Activated T-cell treated with anti-CD3 and anti-CD28 coated beads, Interleukin-2, amount 50 U/mL, for 72 hours (primary cell): ENCODE data around the gene ATG9B. TPM values are rescaled to one million over a fixed set of nuclear protein-coding genes. Genes with fewer than 3 reads are reported as not detected.

Source experiments
- ATAC-seq, 2 donors: fragments of 150-1000 bp; cut with Tn5 transposase; replicated peaks in 1 of 2; 2 replicates each; pipeline ENCODE4 v1.10.0; 2021; ENCODE audit warnings: moderate library complexity in 2 of 2, mild to moderate bottlenecking in 1 of 2
- DNase-seq, 2 donors: peaks; one replicate each; pipeline ENCODE4 v3.0.0; 2021 to 2022; ENCODE audit warnings: mixed read lengths in 1 of 2
- H3K27ac Mint-ChIP-seq: one replicate; pipeline ENCODE4 v1.8.0; 2022; ENCODE audit warnings: mild to moderate bottlenecking, moderate library complexity, mixed read lengths
- H3K27me3 Mint-ChIP-seq: one replicate; pipeline ENCODE4 v1.8.0; 2022; ENCODE audit warnings: low read depth, mixed read lengths
- H3K36me3 Mint-ChIP-seq, 2 donors: one replicate each; pipeline ENCODE4 v1.8.0; 2022; ENCODE audit warnings: mixed read lengths in 2 of 2, mild to moderate bottlenecking in 1 of 2; ENCODE audit not compliant: insufficient read depth in 2 of 2
- H3K4me1 Mint-ChIP-seq: one replicate; pipeline ENCODE4 v1.8.0; 2022; ENCODE audit warnings: low read depth, mixed read lengths
- H3K4me3 Mint-ChIP-seq, 2 donors: one replicate each; pipeline ENCODE4 v1.8.0; 2022; ENCODE audit warnings: mild to moderate bottlenecking in 2 of 2, mixed read lengths in 2 of 2, moderate library complexity in 2 of 2
- H3K9me3 Mint-ChIP-seq, 2 donors: one replicate each; pipeline ENCODE4 v1.8.0; 2022; ENCODE audit warnings: mixed read lengths in 2 of 2
- total RNA-seq, 2 donors: library from RNA; stranded (reverse); gene quantifications; one replicate each; pipeline ENCODE4 v1.2.3, GENCODE V29; 2022

ATG9B gene
- total RNA-seq, 2 donors from 2014 or later, result 9.0 to 10.1 TPM

GRCh38 chr7:151006590-151007300, 17.5 kb downstream of the ATG9B start:
- H3K27ac Mint-ChIP-seq, result no peak overlapping the region
- H3K36me3 Mint-ChIP-seq, result no peaks in the 10 kb centered on the region
- H3K9me3 Mint-ChIP-seq, result no peaks in the 10 kb centered on the region
- ATAC-seq, result no peak
- no peaks in the 10 kb centered on the region for H3K27me3 Mint-ChIP-seq
- no peak overlapping the region for H3K4me3 Mint-ChIP-seq
- H3K4me1 Mint-ChIP-seq, result peaks cover 34% of the 10 kb centered on the region
- no peak for DNase-seq

GRCh38 chr7:151005566-151005965, 18.7 kb downstream of the ATG9B start:
- no peaks in the 10 kb centered on the region for H3K27me3 Mint-ChIP-seq

DNA sequence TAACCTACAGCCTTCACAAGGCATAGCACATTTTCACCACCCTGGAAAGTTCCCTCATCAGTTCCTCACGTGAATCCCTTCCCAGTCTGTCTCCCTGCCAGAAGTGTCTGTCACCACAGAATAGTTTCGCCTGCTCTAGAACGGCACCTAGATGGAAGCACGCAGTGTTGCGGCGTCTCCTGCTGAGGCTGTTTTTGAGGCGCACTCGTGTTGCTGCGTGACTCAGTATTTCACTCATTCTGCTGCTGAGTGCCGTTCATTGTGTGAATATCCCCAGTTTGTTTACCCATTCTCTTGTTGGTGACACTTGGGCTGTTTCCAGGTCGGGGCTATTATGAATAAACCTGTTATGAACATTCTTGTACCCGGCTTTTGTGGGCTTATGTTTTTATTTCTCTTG, 20.7 kb downstream of the ATG9B start:
- Mint-ChIP-seq H3K36me3 (no peaks in the 10 kb centered on the region), H3K4me3 (no peak overlapping the region), H3K27me3 (no peaks in the 10 kb centered on the region), H3K27ac (no peak overlapping the region), H3K4me1 (peaks cover 15% of the 10 kb centered on the region), H3K9me3 (no peaks in the 10 kb centered on the region)
- DNase-seq, result no peak
- no peak for ATAC-seq

More at GRCh38 chr7:151005566-151005965, 18.7 kb downstream of the ATG9B start:
- ATAC-seq (no peak), DNase-seq (no peak)
- Mint-ChIP-seq H3K4me3 (no peak overlapping the region), H3K36me3 (no peaks in the 10 kb centered on the region), H3K4me1 (peaks cover 22% of the 10 kb centered on the region), H3K27ac (no peak overlapping the region), H3K9me3 (no peaks in the 10 kb centered on the region)

DNA sequence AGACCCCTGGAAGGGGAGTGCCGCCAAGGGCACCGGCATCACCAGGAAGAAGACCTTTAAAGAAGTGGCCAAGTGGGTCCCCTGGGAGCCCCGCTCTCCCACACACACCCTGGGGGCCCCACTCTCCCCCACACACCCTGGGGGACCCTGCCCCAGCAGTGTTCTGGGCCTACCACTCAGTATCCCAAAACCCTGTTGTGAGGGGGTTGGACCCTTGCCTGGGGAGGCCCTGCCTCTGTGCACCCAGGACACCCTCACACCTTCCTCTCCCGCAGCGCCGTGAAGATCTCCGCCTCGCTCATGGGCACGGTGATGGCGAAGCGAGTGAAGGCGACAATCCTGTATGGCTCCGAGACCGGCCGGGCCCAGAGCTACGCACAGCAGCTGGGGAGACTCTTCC, 22.7 kb downstream of the ATG9B start:
- H3K36me3 Mint-ChIP-seq, result no peaks in the 10 kb centered on the region
- H3K9me3 Mint-ChIP-seq, result no peaks in the 10 kb centered on the region
- no peak overlapping the region for H3K4me3 Mint-ChIP-seq
- no peak overlapping the region for H3K27ac Mint-ChIP-seq
- peaks cover 8% of the 10 kb centered on the region for H3K4me1 Mint-ChIP-seq
- DNase-seq, result no peak
- ATAC-seq, result no peak
- H3K27me3 Mint-ChIP-seq, result no peaks in the 10 kb centered on the region

DNA sequence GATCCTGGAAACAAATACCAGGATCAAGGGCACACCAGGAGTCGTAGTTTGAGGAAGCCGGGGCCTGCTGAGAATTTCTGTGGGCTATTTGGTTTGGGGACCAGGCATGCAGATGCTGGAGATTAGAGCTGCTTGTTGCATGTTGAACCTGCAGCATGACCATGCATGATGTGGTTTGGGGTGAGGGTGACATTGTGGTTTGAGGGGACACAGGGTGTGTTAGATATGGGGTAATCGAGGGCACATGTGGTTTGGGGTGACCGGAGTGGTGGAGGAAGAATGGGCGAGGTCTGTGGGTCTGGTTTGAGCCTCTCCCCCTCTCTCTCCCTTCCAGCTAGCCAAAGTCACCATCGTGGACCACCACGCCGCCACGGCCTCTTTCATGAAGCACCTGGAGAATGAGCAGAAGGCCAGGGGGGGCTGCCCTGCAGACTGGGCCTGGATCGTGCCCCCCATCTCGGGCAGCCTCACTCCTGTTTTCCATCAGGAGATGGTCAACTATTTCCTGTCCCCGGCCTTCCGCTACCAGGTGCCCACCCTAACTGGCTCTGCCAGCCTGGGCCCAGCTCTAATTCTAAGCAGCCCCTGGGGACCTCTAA, 23.3 kb downstream of the ATG9B start:
- H3K27ac Mint-ChIP-seq, result no peak overlapping the region
- no peak for ATAC-seq
- no peaks in the 10 kb centered on the region for H3K9me3 Mint-ChIP-seq

DNA sequence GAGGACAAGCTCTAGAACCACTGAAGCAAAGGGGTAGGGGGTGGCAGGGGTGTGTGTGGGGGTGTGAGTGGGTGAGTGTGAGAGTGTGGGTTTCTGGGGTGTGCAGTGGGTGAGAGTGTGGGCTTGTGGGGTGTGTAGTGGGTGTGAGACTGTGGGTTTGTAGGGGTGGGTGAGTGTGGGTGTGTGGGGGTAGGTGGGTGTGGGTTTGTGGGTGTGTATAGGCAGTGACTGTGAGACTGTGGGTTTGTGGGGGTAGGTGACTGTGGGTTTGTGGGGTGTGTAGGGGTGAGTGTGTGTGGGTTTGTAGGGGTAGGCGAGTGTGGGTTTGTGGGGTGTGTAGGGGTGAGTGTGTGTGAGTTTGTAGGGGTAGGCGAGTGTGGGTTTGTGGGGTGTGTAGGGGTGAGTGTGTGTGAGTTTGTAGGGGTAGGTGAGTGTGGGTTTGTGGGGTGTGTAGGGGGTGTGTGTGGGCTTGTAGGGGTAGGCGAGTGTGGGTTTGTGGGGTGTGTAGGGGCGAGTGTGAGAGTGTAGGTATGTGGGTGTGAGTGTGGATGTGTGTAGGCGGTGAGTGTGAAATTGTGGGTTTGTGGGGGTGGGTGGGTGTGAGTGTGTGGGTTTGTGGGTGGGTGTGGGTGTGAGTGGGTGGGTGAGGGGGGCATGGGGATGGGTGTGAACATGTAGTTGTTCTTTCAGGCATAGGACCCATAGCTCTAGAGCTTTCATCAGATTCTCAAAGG, 24.6 kb downstream of the ATG9B start:
- DNase-seq (no peak), ATAC-seq (no peak)
- no peaks in the 10 kb centered on the region for H3K9me3 Mint-ChIP-seq
- H3K27me3 Mint-ChIP-seq, result no peaks in the 10 kb centered on the region
- H3K4me1 Mint-ChIP-seq, result peaks cover 12% of the 10 kb centered on the region
- no peak overlapping the region for H3K4me3 Mint-ChIP-seq
- no peak overlapping the region for H3K27ac Mint-ChIP-seq
- H3K36me3 Mint-ChIP-seq, result no peaks in the 10 kb centered on the region

More for the DNA sequence above, 23.3 kb downstream of the ATG9B start:
- H3K36me3 Mint-ChIP-seq, result no peaks in the 10 kb centered on the region
- peaks cover 12% of the 10 kb centered on the region for H3K4me1 Mint-ChIP-seq
- DNase-seq, result no peak
- H3K27me3 Mint-ChIP-seq, result no peaks in the 10 kb centered on the region
- no peak overlapping the region for H3K4me3 Mint-ChIP-seq

DNA sequence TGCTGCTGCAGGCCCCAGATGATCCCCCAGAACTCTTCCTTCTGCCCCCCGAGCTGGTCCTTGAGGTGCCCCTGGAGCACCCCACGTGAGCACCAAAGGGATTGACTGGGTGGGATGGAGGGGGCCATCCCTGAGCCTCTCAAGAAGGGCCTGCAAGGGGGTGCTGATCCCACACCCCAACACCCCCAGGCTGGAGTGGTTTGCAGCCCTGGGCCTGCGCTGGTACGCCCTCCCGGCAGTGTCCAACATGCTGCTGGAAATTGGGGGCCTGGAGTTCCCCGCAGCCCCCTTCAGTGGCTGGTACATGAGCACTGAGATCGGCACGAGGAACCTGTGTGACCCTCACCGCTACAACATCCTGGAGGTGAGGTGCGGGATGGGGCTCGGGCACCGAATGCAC, 25.3 kb downstream of the ATG9B start:
- DNase-seq (no peak), ATAC-seq (no peak)
- Mint-ChIP-seq H3K4me1 (peaks cover 12% of the 10 kb centered on the region), H3K27me3 (no peaks in the 10 kb centered on the region), H3K9me3 (no peaks in the 10 kb centered on the region), H3K36me3 (no peaks in the 10 kb centered on the region), H3K27ac (no peak overlapping the region), H3K4me3 (no peak overlapping the region)

DNA sequence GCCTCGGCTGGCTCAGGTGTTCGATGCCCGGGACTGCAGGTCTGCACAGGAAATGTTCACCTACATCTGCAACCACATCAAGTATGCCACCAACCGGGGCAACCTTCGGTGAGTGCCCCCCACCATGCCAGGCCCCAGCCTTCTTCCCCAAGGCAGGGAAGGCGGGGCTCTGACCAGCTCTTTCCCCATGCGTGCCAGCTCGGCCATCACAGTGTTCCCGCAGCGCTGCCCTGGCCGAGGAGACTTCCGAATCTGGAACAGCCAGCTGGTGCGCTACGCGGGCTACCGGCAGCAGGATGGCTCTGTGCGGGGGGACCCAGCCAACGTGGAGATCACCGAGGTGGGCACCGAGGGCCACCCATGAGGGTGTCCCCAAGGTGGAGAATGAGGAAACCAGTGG, 26.0 kb downstream of the ATG9B start:
- no peaks in the 10 kb centered on the region for H3K9me3 Mint-ChIP-seq
- H3K4me1 Mint-ChIP-seq, result peaks cover 12% of the 10 kb centered on the region
- H3K27me3 Mint-ChIP-seq, result no peaks in the 10 kb centered on the region
- ATAC-seq, result no peak
- no peak overlapping the region for H3K27ac Mint-ChIP-seq
- H3K36me3 Mint-ChIP-seq, result no peaks in the 10 kb centered on the region
- no peak overlapping the region for H3K4me3 Mint-ChIP-seq
- DNase-seq, result no peak

DNA sequence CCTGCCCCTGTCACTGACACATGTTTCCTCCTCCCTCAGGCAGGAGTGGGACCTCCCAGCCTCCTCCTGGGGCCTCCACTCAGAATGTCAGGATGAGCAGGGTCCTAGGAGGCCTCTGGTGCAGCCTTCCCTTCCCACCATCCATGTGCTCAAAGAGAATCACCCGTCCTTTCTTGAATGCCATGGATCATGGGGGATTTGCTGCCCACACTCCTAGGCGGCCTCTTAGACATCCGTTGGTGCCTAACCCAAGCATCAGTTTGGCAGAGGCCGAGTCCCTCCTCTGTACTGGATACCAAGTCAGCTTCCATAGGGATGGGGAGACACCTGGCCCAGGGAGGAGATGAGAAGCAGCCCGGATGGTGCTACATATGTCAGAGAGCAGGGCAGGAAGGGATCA, 26.5 kb downstream of the ATG9B start:
- ATAC-seq (no peak), DNase-seq (no peak)
- Mint-ChIP-seq H3K4me1 (peaks cover 12% of the 10 kb centered on the region), H3K27me3 (no peaks in the 10 kb centered on the region), H3K36me3 (no peaks in the 10 kb centered on the region), H3K27ac (no peak overlapping the region), H3K9me3 (no peaks in the 10 kb centered on the region), H3K4me3 (no peak overlapping the region)

GRCh38 chr7:150997075-150997511, 27.2 kb downstream of the ATG9B start:
- ATAC-seq (no peak), DNase-seq (no peak)
- no peak overlapping the region for H3K27ac Mint-ChIP-seq
- H3K9me3 Mint-ChIP-seq, result peaks cover 0 to 2% of the 10 kb centered on the region in 2 donors
- H3K27me3 Mint-ChIP-seq, result no peaks in the 10 kb centered on the region
- peaks cover 12% of the 10 kb centered on the region for H3K4me1 Mint-ChIP-seq
- peaks cover 0 to 1% of the 10 kb centered on the region in 2 donors for H3K36me3 Mint-ChIP-seq
- H3K4me3 Mint-ChIP-seq, result peak overlapping the region in 1 of 2 donors; percentile 67

DNA sequence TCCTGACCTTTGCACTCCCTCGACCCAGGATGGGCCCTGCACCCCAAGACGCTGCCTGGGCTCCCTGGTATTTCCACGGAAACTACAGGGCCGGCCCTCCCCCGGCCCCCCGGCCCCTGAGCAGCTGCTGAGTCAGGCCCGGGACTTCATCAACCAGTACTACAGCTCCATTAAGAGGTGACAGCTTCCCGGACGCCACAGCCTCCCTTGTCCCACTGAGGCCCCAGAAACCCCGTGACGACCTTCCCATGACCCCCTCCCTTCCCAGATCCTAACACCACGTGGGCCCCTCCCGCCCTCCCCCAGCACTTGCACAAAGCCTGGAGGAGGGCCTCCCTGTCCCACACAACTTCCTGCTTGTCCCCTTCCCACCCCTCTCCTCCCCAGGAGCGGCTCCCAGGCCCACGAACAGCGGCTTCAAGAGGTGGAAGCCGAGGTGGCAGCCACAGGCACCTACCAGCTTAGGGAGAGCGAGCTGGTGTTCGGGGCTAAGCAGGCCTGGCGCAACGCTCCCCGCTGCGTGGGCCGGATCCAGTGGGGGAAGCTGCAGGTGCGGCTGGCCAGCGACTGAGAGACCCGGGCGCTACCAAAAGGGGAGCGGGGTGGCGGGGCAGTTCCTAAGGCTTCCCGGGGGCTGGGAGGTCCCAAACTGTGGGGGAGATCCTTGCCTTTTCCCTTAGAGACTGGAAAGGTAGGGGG, 27.8 kb downstream of the ATG9B start:
- peaks cover 0 to 1% of the 10 kb centered on the region in 2 donors for H3K36me3 Mint-ChIP-seq
- no peak overlapping the region for H3K27ac Mint-ChIP-seq
- DNase-seq (no peak), ATAC-seq (no peak)
- peaks cover 0 to 2% of the 10 kb centered on the region in 2 donors for H3K9me3 Mint-ChIP-seq
- H3K4me1 Mint-ChIP-seq, result peaks cover 12% of the 10 kb centered on the region
- no peaks in the 10 kb centered on the region for H3K27me3 Mint-ChIP-seq
- peak overlapping the region; percentile 27 to 67 for H3K4me3 Mint-ChIP-seq

DNA sequence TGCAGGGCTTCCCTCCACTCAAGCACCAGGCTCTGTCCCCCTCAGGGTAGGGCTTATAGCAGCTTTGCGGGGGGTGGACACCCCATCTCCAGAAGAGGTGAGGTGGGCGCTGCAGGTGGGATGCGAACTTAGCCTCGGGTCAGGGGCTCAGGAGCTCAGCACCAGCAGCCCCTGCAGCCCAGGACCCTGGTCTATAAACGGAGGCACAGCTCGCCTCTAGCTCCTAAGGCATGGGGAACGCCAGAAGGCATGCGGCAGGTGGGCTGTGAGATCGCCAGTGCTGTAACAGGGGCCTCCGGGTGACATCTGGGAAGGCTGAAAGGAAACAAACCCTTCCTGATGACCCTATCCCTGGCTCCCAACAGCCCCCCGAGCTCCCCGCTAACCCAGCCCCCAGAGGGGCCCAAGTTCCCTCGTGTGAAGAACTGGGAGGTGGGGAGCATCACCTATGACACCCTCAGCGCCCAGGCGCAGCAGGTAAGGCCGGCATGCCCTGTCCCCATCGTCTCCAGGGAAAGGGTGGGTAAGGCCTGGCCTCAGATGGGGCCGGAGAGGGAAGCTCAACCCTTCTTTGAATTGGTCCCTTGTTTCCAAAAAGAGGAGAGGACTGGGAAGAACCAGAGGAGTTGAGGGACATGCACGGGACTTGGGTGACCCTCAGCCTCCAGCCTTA, 29.3 kb downstream of the ATG9B start:
- Mint-ChIP-seq H3K4me3 (peak overlapping the region; percentile 22 to 34), H3K9me3 (peaks cover 8 to 11% of the 10 kb centered on the region in 2 donors), H3K36me3 (peaks cover 9 to 12% of the 10 kb centered on the region in 2 donors), H3K27me3 (no peaks in the 10 kb centered on the region), H3K4me1 (peaks cover 12% of the 10 kb centered on the region), H3K27ac (no peak overlapping the region)
- no peak for ATAC-seq
- no peak for DNase-seq
